Cardiac muscle cell (in vitro differentiated cells and primary cell): ENCODE results near the gene BCL7C. TPM values are rescaled to one million over a fixed set of nuclear protein-coding genes. Genes with fewer than 3 reads are reported as not detected.
"Not testable (repeated sequence)": the region's sequence is repeated elsewhere in the genome, so short reads cannot be mapped to it uniquely, and the experiment has no call there.

Experiments
- DNase-seq, 2 donors: peaks; one replicate each; pipeline versions ENCODE4 v3.0.0 to v3.0.0-alpha.2; 2010 to 2017; ENCODE audit warnings: low read depth in 1 of 2, low spot score in 1 of 2
- H3K27ac ChIP-seq: fragments of 200-600 bp; sonication (generic); 2 replicates; pipeline ENCODE4 v1.5.1; 2016
- H3K27me3 ChIP-seq: fragments of 200-600 bp; sonication (generic); 2 replicates; pipeline ENCODE4 v1.6.0; 2016; ENCODE audit warnings: control low read depth
- H3K36me3 ChIP-seq: fragments of 200-600 bp; sonication (generic); 2 replicates; pipeline ENCODE4 v1.5.1; 2016; ENCODE audit warnings: control low read depth
- H3K4me1 ChIP-seq: fragments of 200-600 bp; sonication (generic); 2 replicates; pipeline ENCODE4 v1.8.1; 2017; ENCODE audit warnings: low read depth, mild to moderate bottlenecking, mixed run types
- H3K4me3 ChIP-seq: fragments of 200-600 bp; sonication (generic); 2 replicates; pipeline ENCODE4 v1.5.1; 2016; ENCODE audit warnings: mild to moderate bottlenecking
- H3K9me3 ChIP-seq: fragments of 200-600 bp; sonication (generic); 2 replicates; pipeline ENCODE4 v1.5.1; 2017; ENCODE audit warnings: low read depth, mild to moderate bottlenecking, control low read depth
- polyA plus RNA-seq: library from polyadenylated mRNA; unstranded; fragments of >200 nt; fragmentation: Nextera tagmentation; extraction: Ambion mirVana; gene quantifications from 2 replicates; pipeline ENCODE4 v1.2.1, GENCODE V29; 2016
- total RNA-seq: library from RNA; depleted of rRNA; stranded (reverse); fragments of >200 nt; gene quantifications from 2 replicates; pipeline ENCODE4 v1.2.3, GENCODE V29; 2016
- TF ChIP-seq, protein P1 (sequence below): IDR thresholded peaks from 2 replicates; pipeline ENCODE4 v1.5.1; 2012; ENCODE audit warnings: low read depth, mild to moderate bottlenecking, low read length

Gene BCL7C
- total and polyA plus RNA-seq, 2 experiments from 2014 or later, result 39.8 to 60.6 TPM

DNA sequence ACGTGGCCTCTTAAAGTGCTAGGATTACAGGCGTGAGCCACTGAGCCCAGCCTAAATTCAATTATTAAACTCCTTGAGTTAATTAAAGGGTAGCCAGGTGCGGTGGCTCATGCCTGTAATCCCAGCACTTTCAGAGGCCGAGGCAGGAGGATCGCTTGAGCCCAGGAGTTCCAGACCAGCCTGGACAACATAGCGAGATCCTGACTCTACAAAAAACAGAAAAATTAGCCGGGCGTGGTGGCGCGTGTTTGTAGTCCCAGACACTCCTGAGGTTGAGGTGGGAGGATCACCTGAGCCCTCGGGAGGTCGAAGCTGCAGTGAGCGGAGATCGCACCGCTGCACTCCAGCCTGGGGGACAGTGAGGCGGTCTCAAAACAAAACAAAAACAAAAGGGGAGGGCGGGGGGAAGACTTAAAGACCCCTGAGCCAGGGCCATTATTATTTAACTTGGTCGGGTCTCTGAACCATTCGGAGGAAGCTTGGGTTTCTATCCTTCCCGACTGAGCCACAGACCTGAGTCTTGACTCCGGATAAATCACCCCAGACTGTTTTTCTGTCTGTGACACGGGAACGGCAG is 19.5 kb downstream of the BCL7C start:
- Histone ChIP-seq H3K4me3 (peak overlapping the region; percentile 89), H3K27me3 (no peaks in the 10 kb centered on the region), H3K36me3 (no peaks in the 10 kb centered on the region), H3K4me1 (peaks cover 19% of the 10 kb centered on the region), H3K9me3 (no peaks in the 10 kb centered on the region), H3K27ac (peak overlapping the region; percentile 92)
- TF ChIP-seq, protein P1, sequence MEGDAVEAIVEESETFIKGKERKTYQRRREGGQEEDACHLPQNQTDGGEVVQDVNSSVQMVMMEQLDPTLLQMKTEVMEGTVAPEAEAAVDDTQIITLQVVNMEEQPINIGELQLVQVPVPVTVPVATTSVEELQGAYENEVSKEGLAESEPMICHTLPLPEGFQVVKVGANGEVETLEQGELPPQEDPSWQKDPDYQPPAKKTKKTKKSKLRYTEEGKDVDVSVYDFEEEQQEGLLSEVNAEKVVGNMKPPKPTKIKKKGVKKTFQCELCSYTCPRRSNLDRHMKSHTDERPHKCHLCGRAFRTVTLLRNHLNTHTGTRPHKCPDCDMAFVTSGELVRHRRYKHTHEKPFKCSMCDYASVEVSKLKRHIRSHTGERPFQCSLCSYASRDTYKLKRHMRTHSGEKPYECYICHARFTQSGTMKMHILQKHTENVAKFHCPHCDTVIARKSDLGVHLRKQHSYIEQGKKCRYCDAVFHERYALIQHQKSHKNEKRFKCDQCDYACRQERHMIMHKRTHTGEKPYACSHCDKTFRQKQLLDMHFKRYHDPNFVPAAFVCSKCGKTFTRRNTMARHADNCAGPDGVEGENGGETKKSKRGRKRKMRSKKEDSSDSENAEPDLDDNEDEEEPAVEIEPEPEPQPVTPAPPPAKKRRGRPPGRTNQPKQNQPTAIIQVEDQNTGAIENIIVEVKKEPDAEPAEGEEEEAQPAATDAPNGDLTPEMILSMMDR, result no peak
- DNase-seq, result no peak

GRCh38 chr16:30870904-30871303 is 23.0 kb downstream of the BCL7C start:
- DNase-seq, result no peak
- Histone ChIP-seq H3K4me3 (no peak overlapping the region), H3K27ac (no peak overlapping the region), H3K4me1 (peaks cover 7% of the 10 kb centered on the region), H3K9me3 (no peaks in the 10 kb centered on the region), H3K36me3 (no peaks in the 10 kb centered on the region), H3K27me3 (no peaks in the 10 kb centered on the region)
- TF ChIP-seq, protein P1, result no peak

GRCh38 chr16:30867747-30868146 is 26.1 kb downstream of the BCL7C start:
- Histone ChIP-seq H3K27me3 (no peaks in the 10 kb centered on the region), H3K4me1 (no peaks in the 10 kb centered on the region), H3K36me3 (no peaks in the 10 kb centered on the region)

DNA sequence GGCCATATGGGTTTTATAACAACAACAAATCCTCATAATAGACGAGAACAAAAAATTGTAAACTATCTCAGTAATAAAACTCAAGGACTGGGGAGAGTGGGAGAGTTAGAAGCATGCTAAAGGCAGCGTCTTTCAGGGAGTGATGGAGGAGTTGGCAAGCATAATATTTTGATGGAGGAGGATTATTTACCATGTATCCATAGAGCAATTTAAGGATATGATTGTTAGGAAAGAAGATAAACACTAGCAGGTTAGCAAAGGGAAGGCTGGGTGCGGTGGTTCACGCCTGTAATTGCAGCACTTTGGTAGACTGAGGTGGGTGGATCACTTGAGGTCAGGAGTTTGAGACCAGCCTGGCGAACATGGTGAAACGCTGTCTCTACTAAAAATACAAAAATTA is 27.8 kb downstream of the BCL7C start:
- H3K4me3 ChIP-seq, result no peak overlapping the region
- H3K9me3 ChIP-seq, result no peaks in the 10 kb centered on the region
- TF ChIP-seq, protein P1, result no peak
- H3K36me3 ChIP-seq, result no peaks in the 10 kb centered on the region
- H3K27ac ChIP-seq, result no peak overlapping the region
- no peaks in the 10 kb centered on the region for H3K27me3 ChIP-seq
- no peak for DNase-seq
- no peaks in the 10 kb centered on the region for H3K4me1 ChIP-seq

More at GRCh38 chr16:30867747-30868146, 26.1 kb downstream of the BCL7C start:
- no peak for DNase-seq
- Histone ChIP-seq H3K27ac (no peak overlapping the region), H3K4me3 (no peak overlapping the region), H3K9me3 (no peaks in the 10 kb centered on the region)
- TF ChIP-seq, protein P1, result no peak

DNA sequence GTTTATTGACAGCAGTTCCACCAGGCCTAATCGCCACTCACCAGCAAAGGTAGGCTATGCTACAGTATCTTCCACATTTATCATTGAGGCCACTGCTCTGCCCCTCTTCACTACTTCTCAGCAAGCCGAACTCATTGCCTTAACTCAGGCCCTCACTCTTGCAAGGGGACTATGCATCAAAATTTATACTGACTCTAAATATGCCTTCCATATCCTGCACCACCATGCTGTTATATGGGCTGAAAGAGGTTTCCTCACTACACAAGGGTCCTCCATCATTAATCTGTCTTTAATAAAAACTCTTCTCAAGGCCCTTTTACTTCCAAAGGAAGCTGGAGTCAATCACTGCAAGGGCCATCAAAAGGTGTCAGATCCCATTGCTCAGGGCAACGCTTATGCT is 30.7 kb downstream of the BCL7C start:
- not testable (repeated sequence) for H3K4me1 ChIP-seq, H3K9me3 ChIP-seq, DNase-seq, H3K27me3 ChIP-seq, H3K27ac ChIP-seq, H3K4me3 ChIP-seq, H3K36me3 ChIP-seq

- H3K27me3 ChIP-seq, H3K9me3 ChIP-seq, H3K36me3 ChIP-seq, H3K4me3 ChIP-seq, DNase-seq, H3K4me1 ChIP-seq, H3K27ac ChIP-seq: not testable (repeated sequence)
Measured at GRCh38 chr16:30860729-30861128, 33.1 kb downstream of the BCL7C start.
